HG02840 (cell line): ENCODE measurements around the gene NKAIN2.
A peak's percentile ranks its signal among the peaks of the same experiment; 100 is the strongest.
"Not testable (repeated sequence)": the region's sequence is repeated elsewhere in the genome, so short reads cannot be mapped to it uniquely, and the experiment has no call there.

Experiments used
- ATAC-seq: cut with Tn5 transposase; IDR thresholded peaks from one replicate; pipeline ENCODE4 v1.9.1; 2021; ENCODE audit warnings: mild to moderate bottlenecking, moderate library complexity, moderate number of reproducible peaks; ENCODE audit not compliant: unreplicated experiment, low FRiP score

Gene NKAIN2

GRCh38 chr6:124010574-124010973 is 206.9 kb downstream of the NKAIN2 start:
- no peak for ATAC-seq

- ATAC-seq = no peak
These were observed 207.5 kb downstream of the NKAIN2 start for GRCh38 chr6:124011180-124011579.

GRCh38 chr6:124022051-124022450 is 218.4 kb downstream of the NKAIN2 start:
- ATAC-seq = not testable (repeated sequence)

- ATAC-seq = no peak
These were observed 219.0 kb downstream of the NKAIN2 start for GRCh38 chr6:124022641-124023040.

GRCh38 chr6:124026694-124027093 is 223.0 kb downstream of the NKAIN2 start:
- ATAC-seq = no peak

- no peak for ATAC-seq
These were observed 223.7 kb downstream of the NKAIN2 start for GRCh38 chr6:124027392-124027791.

GRCh38 chr6:124028117-124028516 is 224.5 kb downstream of the NKAIN2 start:
- no peak for ATAC-seq

- ATAC-seq = no peak
These were observed 225.9 kb downstream of the NKAIN2 start for GRCh38 chr6:124029567-124029966.

- ATAC-seq = no peak
These were observed 229.8 kb downstream of the NKAIN2 start for GRCh38 chr6:124033501-124033900.

- ATAC-seq = no peak
These were observed 232.7 kb downstream of the NKAIN2 start for GRCh38 chr6:124036384-124036783.

- peak; percentile 85 for ATAC-seq
These were observed 237.0 kb downstream of the NKAIN2 start for GRCh38 chr6:124040655-124041054.

GRCh38 chr6:124052120-124052519 is 248.5 kb downstream of the NKAIN2 start:
- ATAC-seq = no peak

GRCh38 chr6:124053315-124053714 is 249.7 kb downstream of the NKAIN2 start:
- no peak for ATAC-seq

- no peak for ATAC-seq
These were observed 250.4 kb downstream of the NKAIN2 start for GRCh38 chr6:124054034-124054433.

- ATAC-seq = no peak
These were observed 251.7 kb downstream of the NKAIN2 start for GRCh38 chr6:124055395-124055794.

GRCh38 chr6:124055963-124056362 is 252.3 kb downstream of the NKAIN2 start:
- ATAC-seq = no peak

- no peak for ATAC-seq
These were observed 253.0 kb downstream of the NKAIN2 start for GRCh38 chr6:124056407-124057334.

GRCh38 chr6:124057461-124057860 is 253.8 kb downstream of the NKAIN2 start:
- ATAC-seq = no peak

- no peak for ATAC-seq
These were observed 260.9 kb downstream of the NKAIN2 start for GRCh38 chr6:124064317-124065113.

- ATAC-seq = no peak
These were observed 262.6 kb downstream of the NKAIN2 start for GRCh38 chr6:124066269-124066668.

- ATAC-seq = no peak
These were observed 263.4 kb downstream of the NKAIN2 start for GRCh38 chr6:124066946-124067552.
